Tibial artery (tissue), 4 donors: ENCODE results near the gene GALNT17.

ENCODE experiments used
- DNase-seq, 2 donors: peaks; one replicate each; pipeline ENCODE4 v3.0.0-alpha.2; 2019
- H3K27ac ChIP-seq, 2 donors: fragments of 200-600 bp; sonication (generic) in 1 of 2; 1 replicate in 1 of 2; 2 replicates in 1 of 2; pipeline ENCODE4 v1.5.1; 2018 to 2019; ENCODE audit warnings: mild to moderate bottlenecking in 1 of 2
- H3K27me3 ChIP-seq, 2 donors: fragments of 200-600 bp; sonication (generic) in 1 of 2; one replicate each; pipeline versions ENCODE4 v1.5.1 to v1.6.0; 2016 to 2019
- H3K36me3 ChIP-seq, 3 donors: fragments of 200-600 bp; sonication (generic) in 2 of 3; one replicate each; pipeline ENCODE4 v1.5.1; 2016 to 2019; ENCODE audit warnings: mild to moderate bottlenecking in 2 of 3
- H3K4me1 ChIP-seq, 4 donors: fragments of 200-600 bp; sonication (generic) in 2 of 4; 1 replicate in 3 of 4; 2 replicates in 1 of 4; pipeline ENCODE4 v1.5.1; 2016 to 2019
- H3K4me3 ChIP-seq, 2 donors: fragments of 200-600 bp; sonication (generic) in 1 of 2; 1 replicate in 1 of 2; 2 replicates in 1 of 2; pipeline ENCODE4 v1.5.1; 2018 to 2019; ENCODE audit warnings: mild to moderate bottlenecking in 2 of 2
- H3K9me3 ChIP-seq, 3 donors: fragments of 200-600 bp; sonication (generic) in 1 of 3; one replicate each; pipeline ENCODE4 v1.5.1; 2016 to 2019
- intact Hi-C: fragments of 100-400 bp; cut with DNase I; formaldehyde crosslinking; loops from one replicate; pipeline ENCODE4 v1.15.0; 2023; ENCODE audit warnings: low total_unique reads
- TF ChIP-seq, protein P1 (sequence below), 2 experiments: fragments of 200-600 bp in 1 of 2; fragments of 450-650 bp in 1 of 2; IDR thresholded peaks; one replicate each; pipeline ENCODE4 v1.5.1; 2017 to 2019; ENCODE audit warnings: antibody characterized with exemption in 2 of 2, mild to moderate bottlenecking in 1 of 2, moderate library complexity in 1 of 2

Gene GALNT17

DNA sequence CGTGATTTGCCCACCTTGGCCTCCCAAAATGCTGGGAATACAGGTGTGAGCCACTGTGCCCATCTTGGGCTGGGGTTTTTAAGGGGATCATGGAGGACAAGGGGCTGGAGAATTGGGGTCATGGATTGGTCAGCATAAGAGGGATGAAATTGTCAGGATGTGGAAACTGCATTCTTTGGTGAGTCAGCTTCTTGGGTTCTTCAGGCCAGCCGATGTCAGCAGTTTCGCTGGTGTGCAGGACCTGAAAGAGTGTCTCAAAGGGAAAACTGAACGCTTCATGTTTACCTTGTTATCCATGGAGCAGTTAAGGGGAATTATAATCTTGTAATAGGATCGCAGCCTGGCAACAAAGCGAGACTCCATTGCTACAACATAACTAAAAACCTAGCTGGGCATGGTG lies 13.0 kb downstream of the GALNT17 start:
- peaks cover 0 to 7% (median 0%) of the 10 kb centered on the region in 3 donors for H3K36me3 ChIP-seq
- DNase-seq = no peak
- no peak overlapping the region for H3K4me3 ChIP-seq
- H3K4me1 ChIP-seq = peaks cover 0 to 14% (median 4%) of the 10 kb centered on the region in 4 donors
- no peak overlapping the region for H3K27ac ChIP-seq
- H3K9me3 ChIP-seq = no peaks in the 10 kb centered on the region
- TF ChIP-seq, protein P1, sequence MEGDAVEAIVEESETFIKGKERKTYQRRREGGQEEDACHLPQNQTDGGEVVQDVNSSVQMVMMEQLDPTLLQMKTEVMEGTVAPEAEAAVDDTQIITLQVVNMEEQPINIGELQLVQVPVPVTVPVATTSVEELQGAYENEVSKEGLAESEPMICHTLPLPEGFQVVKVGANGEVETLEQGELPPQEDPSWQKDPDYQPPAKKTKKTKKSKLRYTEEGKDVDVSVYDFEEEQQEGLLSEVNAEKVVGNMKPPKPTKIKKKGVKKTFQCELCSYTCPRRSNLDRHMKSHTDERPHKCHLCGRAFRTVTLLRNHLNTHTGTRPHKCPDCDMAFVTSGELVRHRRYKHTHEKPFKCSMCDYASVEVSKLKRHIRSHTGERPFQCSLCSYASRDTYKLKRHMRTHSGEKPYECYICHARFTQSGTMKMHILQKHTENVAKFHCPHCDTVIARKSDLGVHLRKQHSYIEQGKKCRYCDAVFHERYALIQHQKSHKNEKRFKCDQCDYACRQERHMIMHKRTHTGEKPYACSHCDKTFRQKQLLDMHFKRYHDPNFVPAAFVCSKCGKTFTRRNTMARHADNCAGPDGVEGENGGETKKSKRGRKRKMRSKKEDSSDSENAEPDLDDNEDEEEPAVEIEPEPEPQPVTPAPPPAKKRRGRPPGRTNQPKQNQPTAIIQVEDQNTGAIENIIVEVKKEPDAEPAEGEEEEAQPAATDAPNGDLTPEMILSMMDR (IDR thresholded peaks at IDR 0.05) = no peak
- H3K27me3 ChIP-seq = no peaks in the 10 kb centered on the region
- intact Hi-C loops = no loop called here

DNA sequence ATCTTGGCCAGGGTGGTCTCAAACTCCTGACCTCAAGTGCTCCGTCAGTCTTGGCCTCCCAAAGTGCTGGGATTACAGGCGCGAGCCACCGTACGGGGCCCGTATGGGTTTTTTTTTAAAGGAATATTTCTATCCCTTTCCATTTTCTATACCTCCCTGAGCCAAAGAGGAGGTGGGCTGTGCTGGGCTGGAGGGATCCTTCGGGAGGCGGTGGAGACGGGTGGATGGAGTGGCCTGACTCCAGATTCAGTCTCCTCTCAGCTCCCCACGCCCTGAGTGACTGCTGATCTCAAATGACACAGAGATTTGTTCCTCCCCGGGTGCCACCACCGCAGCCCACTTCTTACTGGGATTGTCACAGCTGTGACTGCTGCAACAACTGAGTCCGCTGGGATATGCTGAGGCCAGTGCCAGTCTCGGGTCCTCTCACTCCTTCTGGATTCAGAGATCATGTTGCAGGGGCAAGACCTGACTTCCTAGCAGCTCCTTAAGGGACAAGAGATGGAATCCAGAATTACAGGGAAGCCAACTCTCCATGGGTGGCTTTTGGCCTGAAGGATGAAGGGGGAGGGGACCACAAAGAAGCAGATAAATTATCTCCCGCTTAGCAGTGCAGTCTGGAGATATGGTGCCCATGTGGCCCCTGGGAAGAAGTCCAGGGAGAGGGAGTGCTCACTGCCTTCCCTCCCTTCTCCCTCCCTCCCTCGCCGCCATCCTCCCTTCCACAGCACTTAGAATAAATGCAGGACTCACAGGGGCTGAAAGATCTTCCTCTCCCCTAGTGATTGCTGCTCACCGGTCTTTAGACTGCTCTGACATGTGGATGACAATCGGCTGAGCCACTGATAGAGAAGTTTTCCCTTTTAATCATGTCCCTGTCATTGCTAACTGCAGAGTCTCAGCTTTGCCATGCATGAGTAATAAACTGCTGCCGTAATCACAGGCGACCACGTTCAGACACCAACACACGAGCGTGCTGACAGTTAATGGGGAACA lies 14.3 kb downstream of the GALNT17 start:
- intact Hi-C loops = no loop called here
- Histone ChIP-seq H3K4me1 (peaks cover 0 to 14% (median 4%) of the 10 kb centered on the region in 4 donors), H3K27ac (peak overlapping the region in 1 of 2 donors; percentile 6), H3K36me3 (no peaks in the 10 kb centered on the region), H3K27me3 (no peaks in the 10 kb centered on the region), H3K4me3 (no peak overlapping the region), H3K9me3 (no peaks in the 10 kb centered on the region)
- TF ChIP-seq, protein P1 (IDR thresholded peaks at IDR 0.05) = no peak
- no peak for DNase-seq

DNA sequence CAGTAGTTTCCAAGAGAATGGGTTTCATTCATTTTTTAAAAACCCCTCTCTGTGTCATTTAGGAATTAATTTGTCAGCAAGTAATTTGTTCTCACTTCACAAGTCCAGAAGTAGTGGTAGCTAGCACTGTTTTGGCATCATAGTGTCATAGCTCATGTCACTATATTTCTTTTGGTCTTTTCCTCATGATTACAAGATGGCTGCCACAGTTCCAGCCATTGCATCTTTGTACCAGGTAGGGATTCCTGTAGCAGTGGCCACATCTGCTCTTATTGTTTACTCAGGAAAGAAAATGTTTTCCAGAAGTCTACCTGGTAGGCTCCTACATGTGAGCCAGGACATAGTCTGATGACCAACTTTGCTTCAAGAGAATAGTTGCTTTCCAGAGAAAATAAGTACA lies 16.2 kb downstream of the GALNT17 start:
- H3K27ac ChIP-seq = no peak overlapping the region
- intact Hi-C loops = no loop called here
- TF ChIP-seq, protein P1 (IDR thresholded peaks at IDR 0.05) = no peak

DNA sequence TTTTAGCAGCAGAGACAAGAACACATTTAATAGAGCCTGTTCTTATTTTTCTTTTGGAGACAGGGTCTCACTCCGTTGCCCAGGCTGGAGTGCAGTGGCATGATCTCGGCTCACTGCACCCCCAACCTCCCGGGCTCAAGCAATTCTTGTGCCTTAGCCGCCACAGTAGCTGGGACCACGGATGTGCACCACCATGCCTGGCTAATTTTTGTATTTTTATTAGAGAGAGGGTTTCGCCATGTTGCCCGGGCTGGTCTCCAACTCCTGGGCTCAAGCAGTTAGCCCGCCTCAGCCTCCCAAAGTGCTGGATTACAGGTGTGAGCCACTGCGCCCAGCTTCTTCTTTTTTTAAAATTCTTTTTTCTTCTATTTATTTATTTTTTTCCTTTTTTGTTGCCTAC lies 23.3 kb downstream of the GALNT17 start:
- Histone ChIP-seq H3K36me3 (no peaks in the 10 kb centered on the region), H3K9me3 (no peaks in the 10 kb centered on the region), H3K4me1 (no peaks in the 10 kb centered on the region), H3K4me3 (no peak overlapping the region), H3K27ac (no peak overlapping the region), H3K27me3 (no peaks in the 10 kb centered on the region)
- no peak for DNase-seq
- TF ChIP-seq, protein P1 (IDR thresholded peaks at IDR 0.05) = no peak
- intact Hi-C loops = no loop called here

More for the DNA sequence above, 16.2 kb downstream of the GALNT17 start:
- no peaks in the 10 kb centered on the region for H3K36me3 ChIP-seq
- no peaks in the 10 kb centered on the region for H3K27me3 ChIP-seq
- H3K4me1 ChIP-seq = peaks cover 0 to 14% (median 4%) of the 10 kb centered on the region in 4 donors
- no peaks in the 10 kb centered on the region for H3K9me3 ChIP-seq
- H3K4me3 ChIP-seq = no peak overlapping the region
- DNase-seq = no peak

DNA sequence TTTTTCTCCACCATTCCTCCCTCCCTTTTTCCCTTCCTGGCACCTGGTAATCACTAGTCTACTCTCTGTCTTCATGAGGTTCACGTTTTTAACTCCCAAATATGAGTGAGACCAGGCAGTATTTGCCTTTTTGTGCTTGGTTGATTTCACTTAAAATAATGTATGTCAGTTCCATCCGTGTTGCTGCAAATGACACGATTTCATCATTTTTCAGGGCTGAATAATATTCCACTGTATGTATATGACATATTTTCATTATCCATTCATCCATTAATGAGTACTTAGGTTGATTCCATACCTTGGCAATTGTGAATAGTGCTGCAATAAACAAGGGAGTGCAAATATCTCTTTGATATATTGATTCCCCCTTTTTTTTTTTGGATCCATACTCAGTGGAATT lies 25.8 kb downstream of the GALNT17 start:
- intact Hi-C loops = no loop called here
- Histone ChIP-seq H3K27me3 (no peaks in the 10 kb centered on the region), H3K36me3 (no peaks in the 10 kb centered on the region), H3K27ac (no peak overlapping the region), H3K4me1 (no peaks in the 10 kb centered on the region), H3K4me3 (no peak overlapping the region), H3K9me3 (no peaks in the 10 kb centered on the region)
- no peak for DNase-seq
- TF ChIP-seq, protein P1 (IDR thresholded peaks at IDR 0.05) = no peak
